GOT3 (cell line): Measurements from ENCODE around the gene SIPA1L3.

Experiments
- DNase-seq: peaks from one replicate; lab custom pipeline; 2025; ENCODE audit warnings: mixed read lengths; lab: John Stamatoyannopoulos, UW

SIPA1L3 gene

DNA sequence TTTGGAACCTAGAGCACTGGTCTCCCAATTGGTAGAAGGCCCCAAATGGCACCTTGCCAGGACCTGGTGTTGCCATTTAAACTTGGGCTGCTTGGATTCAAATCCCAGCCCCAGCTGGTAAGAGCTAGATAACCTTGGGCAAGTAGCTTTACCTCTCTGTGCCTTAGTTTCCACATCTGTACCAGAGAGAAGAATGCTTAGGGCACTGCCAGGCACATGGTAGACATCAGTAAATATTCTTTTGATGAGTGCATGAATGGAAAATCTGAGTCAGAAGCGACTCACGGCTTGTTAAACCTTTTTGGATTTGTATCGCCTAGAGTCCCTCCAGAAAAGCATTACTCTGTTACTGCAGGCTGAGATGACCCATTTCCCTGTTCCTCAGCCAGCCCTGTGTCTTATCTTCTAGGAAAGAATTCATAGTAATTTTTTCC, 90.9 kb downstream of the SIPA1L3 start:
- no peak for DNase-seq

DNA sequence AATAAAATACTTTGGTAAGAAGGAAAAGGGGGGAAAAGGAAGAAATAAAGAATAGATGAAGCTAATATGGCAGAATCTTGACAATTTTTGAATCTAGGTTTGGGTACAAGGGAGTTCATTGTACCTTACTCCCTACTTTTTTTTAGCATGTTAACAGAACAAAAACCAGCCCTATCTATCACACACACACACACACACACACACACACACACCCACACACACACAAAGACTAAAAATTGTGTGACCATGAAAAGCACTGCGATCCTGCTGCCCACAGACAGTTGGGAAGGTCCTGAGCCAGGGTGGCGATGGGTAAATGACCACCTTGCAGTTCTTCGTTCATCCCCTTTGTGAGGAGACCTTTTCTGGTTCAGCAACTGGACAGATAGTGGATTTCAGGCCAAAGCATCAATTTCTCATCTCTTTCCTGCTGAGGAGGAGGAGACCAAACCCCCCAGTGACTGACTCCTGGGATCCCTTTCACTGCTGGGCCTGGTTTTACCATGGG, 91.8 kb downstream of the SIPA1L3 start:
- no peak for DNase-seq

DNA sequence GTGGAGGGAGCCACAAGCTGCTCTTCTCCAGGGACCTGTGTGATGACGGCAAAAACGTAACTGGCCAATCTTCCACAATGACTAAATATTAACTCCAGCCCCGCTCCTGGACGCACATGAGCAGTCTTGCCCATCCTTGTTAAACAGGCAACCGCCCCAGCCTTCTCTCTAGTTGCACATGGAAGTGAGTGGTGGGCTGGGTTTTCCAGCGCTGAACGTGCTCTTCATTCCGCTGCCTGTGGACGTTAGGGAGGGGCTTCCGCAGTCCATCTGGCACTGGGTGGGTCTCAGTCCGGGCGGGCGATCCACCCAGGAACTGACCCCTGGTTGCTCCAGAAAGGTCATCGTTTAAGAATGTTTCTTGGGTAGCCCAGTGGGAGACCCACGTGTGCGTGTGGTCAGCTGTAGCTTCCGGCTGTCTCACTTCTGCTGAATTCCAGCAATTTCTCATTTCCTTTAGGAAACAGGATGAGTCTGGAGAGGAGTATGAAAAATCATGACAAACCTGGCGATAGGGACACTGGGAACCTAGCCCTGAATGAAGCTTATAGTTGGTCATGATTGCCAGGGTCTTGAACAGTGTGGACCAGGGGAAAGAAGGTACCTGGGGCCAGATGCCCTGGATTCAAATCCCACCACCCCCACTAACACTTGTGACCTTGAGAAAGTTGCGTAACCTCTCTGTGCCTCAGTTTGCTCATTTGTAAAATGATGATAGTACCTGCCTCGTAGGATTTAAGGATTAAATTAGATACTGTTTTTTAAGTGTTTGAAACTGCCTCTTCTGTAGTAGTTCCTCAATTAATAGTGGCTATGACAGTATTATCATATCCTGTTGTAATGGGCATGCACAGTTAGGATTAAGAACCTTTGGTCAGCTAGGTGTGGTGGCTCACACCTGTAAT, 92.6 kb downstream of the SIPA1L3 start:
- peak; percentile 68 for DNase-seq

DNA sequence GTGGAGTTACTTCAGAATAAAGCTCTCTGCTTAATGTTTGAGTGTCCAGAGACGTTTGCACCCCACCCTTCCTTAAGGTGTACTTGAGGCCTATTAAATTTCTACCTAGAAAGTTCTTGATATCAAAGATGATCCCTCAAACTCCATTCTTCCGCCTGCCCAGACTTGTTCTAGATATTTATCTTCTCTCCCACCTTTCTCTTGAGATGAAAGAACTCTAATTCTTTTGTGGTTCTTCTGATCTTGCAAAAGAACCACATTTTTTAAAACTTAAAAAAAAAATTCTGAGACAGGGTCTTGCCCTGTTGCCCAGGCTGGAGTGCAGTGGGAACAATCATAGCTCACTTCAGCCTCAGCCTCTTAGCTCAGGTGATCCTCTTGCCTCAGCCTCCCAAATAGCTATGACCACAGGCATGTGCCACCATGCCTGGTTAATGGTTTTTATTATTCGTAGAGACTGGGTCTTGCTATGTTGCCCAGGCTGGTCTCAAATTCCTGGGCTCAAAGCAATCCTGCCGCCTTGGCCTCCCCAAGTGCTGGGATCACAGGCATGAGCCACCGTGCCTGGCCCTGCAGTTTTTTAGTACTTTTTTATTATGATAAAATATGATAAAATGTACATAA, 94.3 kb downstream of the SIPA1L3 start:
- DNase-seq: no peak

DNA sequence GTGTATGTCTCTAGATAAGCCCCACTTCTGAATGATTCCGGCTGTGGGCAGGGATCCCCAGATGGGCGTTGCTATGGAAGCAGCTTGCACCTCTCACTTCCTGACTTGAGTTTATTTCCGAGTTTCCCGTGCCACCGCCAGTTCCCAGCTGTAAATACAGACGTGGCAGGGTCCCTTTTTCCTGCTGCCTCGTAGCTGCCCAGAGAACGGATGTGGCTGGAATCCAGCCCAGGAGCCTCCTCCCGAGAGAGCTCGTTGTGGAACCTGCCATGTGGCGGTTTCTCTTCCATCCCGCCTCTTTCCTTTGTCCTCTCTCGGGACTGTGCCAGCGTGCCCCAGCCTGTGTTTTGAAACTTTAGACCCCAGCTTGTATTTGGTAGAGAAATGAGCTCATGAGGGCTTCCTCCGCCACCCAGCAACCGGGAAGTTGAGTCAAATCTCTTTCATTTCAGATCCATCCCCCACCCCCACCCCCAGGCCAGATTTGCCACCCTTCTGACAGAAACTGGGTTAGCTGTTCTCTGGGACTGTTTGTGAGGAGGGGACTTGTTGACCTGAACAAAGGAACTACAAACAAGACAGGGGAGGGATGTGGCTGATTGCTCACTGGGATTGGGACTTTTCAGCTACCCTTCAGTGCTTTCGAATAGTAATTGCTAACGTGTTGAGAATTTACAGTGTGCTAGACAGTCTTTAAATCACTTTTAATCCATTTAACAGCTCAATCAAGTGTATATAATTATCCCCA, 96.6 kb downstream of the SIPA1L3 start:
- DNase-seq: peak; percentile 22

DNA sequence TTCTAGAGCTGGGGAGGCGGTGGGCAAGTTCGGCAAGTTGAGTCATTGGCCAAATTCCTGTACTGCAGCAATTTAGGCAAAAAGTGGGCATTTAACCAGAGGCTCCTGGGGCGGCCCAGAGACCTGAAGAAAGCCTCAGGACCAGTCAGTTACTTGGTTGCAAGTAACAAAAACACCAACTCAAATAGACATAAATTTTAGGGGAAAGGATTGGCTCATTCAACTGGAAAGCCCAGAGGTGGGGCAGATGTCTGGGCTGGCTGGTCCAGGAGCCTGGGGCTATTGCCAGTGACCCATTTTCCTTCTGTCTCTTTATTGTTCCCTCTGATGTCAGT, 97.1 kb downstream of the SIPA1L3 start:
- no peak for DNase-seq

DNA sequence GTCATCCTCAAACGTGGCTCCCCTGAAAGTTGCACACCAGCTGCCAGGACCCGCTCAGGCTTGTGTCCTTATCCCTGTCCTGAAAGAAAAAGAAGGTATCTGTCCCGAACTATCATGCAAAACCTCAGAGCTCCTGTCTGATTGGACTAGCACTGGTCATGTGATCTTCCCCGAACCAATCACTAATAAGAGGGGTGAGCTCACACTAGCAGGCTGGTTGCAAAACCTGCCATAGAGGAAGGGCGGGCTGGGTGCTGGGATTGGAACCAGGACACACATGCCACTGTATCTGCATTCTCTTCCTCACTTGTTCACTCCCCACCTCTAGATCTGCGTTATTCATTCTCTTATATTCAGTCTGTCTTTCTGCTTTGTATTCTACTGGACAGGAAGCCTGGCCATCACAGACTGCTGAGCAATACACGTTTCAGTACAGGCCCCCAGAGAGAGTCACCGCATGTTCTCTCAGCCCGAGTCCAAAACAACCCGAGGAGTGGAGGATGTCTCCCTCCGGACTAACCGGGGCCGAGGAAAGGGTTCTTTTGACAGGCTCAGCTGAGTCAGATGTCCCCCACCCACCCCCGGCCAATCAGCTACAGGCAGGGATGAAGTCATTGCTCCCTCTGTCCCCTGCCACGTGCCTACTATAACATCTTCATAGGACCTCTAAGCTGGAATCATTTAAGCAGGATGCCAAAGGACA, 97.7 kb downstream of the SIPA1L3 start:
- DNase-seq: peak; percentile 66

DNA sequence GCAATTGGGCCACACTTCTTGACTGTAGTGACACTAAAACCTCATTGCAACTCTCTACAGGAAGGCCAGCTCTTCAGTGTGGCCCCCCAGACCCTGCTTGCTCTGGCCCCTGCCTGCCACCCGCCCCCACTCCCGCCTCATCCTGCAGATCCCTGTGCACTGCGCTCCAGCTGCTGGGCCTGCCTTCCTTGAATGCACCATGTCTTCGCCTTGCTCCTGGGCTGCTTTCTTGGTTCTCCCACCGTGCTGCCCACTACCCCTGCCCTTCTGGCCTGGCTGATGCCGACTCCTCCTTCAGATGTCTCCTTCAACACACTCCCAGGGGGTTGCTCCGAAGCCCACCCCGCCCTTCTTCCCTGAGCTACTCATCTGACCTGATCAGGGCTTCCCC, 98.2 kb downstream of the SIPA1L3 start:
- no peak for DNase-seq

DNA sequence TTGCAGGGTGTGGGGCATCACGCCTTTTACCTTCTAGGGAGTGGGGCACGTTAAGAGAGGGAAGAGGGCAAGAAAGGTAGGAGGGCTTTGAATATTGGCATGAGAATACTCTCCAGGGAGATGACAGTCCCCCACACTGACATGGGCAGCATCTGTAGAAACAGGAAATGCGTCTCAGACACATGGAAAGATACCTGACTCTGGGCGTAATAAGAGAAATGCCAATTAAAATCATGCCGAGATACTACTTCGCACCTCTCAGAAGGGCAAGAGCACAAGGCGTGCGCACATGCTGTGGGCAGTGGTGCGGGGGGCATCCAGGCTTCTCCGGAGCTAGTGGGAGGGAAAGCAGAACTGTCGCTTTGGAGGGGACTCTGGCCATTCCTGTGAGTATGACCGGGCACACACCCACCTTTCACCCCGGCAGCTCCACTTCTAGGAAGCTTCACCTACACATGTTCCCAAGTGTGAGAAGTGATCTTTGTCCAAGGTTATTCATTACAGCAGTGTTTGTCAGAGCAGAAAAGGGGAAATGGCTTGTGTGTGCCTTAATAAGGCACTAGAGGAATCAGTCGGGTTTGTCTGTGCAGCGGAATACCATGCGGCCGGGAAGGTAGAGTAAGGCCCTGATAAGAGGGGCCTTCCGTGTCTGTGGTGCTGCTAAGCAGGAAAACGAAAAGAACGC, 99.5 kb downstream of the SIPA1L3 start:
- DNase-seq: no peak

DNA sequence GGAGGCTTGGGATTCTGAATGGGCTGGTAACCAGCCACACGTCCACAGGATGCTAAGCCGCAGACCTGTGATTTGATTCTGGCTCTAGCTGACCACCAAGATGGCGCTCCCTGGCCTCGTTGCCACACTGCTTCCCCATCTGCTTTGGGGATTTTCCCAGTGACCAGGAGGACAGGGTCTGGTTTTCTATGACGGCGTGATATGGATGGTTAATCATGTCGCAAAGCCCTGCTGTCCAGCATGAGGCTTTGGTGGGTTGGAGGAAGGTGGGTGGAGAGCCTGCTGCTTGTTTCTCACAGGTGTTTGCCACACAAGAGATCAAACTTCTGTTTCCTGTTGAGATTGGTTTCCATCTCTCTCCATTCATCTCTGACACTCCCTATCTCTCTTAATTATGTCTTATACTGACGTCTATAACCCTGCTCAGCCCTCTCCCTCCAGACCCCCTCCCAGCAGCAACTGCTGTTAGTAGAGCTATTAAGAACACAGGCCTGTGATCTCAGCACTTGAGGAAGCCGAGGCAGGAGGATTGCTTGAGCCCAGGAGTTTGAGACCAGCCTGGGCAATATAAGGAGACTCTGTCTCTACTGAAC, 102.7 kb downstream of the SIPA1L3 start:
- no peak for DNase-seq

DNA sequence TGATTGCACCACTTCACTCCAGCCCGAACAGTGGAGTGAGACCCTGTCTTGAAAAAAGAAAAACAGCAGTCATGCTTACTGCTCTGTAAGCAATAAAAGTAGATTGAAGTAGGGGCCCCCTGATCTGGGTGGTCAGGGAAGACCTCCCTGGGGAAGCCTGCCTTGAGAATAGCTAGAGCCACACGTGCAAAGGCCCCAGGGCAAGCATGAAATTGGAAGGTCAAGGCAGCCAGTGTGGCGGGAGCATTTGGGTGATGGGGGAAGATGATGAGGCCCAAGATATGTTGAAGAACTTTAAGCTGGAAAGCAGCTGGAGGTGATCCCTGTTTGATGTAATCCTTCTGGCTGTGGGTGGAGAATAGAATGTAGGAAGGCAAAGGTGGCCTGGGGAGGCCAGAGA, 104.4 kb downstream of the SIPA1L3 start:
- DNase-seq: no peak

DNA sequence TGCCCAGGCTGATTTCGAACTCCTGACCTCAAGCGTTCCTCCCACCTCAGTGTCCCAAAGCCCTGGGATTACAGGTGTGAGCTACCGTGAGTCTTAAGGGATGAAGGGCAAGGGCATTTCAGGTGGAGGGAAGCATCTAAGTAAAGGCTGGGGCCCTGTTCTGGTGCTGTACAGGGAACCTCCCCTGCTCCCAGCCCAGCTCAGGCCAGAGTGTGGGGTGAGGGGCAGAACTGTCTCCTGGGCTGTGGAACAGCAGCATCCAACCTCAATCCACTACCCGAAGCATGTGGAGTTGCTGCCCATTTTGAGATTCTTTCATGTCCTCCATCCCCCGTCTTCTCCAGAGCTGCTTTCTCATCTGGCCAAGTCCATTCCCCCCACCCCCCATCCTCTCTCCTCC, 105.3 kb downstream of the SIPA1L3 start:
- DNase-seq: no peak

DNA sequence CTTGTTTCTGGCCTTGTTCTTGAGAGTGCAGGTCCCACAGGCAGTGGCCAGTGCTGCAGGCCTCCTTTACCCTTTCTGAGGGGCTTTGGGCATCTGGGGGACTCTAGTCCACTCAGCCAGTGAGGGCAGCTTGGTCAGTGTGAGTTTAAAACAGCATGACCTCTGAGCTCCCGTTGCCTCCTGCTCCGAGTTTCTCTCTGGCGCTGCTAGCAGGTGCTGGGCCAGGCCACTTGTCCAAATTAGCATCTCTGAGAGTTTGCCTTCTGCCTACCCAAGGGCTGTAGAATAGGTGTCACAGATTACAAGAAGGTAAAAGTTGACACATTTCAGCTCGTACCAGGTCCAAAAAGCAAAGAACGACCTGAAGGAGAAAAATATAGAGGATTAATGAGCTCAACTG, 105.9 kb downstream of the SIPA1L3 start:
- no peak for DNase-seq

DNA sequence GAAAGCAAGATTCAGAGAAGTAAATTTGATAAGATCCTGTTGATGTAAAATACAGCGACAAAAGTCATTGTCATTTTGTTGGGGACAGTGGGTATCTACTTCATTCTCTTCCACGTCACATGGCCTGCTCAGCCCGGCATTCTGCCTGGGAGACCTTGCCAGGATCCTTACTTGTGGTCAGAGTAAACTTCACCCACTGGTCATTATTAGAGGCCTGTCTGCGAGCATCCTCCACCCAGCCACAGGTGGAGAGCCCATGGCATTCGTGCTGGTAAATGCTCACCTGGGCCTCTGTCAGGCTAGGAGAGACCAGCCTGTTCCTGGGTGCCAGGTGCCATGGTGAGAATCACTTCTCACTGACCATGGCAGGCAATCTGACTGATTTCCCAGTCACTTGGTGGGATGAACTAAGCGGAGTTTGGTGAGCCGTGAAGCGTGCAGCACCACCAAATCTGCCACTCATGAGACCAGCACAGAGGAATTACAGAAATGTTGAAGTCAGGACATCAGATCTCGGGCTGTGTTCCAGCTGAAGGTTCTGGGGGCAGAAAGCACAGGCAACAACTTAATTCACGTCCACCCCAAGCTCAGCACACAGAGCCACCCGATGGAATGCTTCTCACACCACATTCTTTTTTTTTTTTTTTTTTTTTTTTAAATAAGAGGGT, 107.0 kb downstream of the SIPA1L3 start:
- DNase-seq: no peak

DNA sequence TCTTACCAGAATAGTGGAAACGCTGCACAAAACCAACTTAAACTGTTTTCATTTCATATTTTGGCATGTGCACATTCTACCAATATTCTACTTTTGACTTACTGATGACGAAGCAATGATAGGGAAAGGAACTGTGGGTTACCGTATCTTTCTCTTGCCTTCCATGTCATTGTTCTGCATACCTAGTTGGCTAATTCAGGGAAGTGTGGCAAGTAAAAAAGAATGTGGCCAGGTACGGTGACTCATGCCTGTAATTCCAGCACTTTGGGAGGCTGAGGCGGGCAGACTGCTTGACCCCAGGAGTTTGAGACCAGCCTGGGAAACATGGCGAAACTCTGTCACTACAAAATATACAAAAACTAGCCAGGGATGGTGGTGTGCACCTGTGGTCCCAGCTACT, 108.2 kb downstream of the SIPA1L3 start:
- DNase-seq: no peak

DNA sequence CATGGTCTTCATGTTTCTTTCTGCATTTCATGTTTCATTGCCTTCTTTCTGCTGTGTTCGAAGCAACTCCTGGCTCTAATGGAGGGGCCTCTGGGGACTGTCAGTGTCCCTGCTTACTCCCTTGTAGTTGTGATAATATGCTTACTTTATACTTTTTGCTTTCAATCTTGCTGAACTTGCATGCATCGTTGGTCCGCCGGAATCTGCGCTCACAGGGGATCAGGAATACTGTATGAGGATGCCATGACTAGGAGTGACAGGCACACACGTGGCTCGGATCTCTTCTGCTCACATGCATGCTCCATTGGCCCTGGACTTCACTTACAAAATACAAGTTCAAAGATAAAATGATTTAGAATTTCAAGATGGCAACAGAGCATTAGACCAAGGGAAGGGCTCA, 108.8 kb downstream of the SIPA1L3 start:
- no peak for DNase-seq

DNA sequence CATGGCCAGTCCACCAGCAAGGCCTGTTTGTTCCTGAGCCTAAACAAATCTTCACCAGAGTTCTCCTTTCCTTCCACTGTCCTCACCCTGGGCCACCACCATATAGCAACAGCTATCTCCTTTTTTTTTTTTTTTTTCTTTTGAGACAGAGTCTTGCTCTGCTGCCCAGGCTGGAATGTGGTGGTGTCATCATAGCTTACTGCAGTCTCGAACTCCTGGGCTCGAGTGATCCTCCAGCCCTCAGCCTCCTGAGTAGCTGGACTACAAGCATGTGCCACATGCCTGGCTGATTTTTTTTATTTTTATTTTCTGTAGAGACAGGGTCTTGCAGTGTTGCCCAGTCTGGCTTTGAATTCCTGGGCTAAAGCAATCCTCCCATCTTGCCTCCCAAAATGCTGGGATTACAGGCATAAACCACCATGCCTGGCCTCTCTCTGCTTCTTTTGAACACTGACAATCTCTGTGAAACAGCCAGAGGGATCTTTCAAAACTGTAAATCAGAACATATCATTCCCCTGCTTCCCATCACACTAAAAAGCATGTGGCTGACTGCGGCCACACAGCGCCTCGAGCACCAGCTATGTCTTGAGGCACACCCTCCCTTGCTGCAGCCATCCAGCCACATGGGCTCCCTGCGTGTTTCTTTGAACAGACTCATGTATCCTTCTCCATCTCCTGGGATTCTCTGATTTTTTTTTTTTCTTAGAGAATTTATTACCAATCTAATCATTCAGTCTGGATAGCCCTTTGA, 110.6 kb downstream of the SIPA1L3 start:
- no peak for DNase-seq

DNA sequence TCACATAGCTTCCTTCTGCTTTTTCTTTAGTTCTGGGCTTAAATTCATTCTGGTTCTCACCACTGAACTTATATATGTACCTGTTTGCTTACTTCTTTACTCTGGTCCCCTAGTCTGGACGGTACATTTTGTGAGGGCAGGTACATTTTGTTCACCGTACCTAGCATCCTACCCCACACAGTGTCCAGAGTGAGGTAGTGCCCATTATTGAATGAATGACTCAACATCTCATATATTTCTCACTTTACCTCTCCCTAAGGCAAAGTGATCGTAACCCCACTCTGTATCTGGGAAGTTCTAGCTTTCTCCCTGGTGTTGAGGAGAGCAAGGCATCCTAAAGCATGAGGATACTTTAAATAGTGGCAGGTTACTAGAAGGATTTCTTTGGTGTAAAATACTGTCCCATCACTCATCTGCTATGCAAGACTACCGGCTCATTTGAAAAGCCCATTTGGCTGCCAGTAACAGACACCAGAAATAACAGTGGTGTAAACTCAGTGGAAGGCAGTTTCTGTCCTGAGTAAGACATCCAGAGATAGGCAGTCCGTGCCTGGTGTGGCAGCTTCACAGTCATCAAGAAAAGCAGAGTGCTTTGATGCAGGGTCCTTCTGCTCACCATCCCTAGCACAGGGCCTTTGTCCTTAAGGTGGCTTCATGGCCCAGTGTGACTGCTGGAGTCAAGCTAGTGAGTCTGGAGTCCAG, 111.8 kb downstream of the SIPA1L3 start:
- no peak for DNase-seq

DNA sequence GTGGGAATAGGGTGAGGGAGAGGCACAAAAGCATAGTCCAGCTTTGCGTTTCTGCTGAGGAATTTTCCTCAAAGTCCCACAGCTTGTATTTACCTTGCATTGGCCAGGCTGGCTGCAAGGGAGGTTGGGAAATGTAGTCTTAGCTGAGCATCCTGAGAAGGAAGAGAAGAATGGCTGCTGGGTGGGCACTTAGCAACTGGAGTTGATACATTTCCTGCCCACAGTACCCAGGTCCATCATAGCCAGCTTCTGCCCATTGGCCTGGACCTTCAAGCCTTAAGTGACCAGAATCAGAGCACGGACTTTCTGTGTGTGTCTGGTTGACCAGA, 112.4 kb downstream of the SIPA1L3 start:
- no peak for DNase-seq
